NT2/D1 (cell line): ENCODE results near the gene TGFB2.

Experiments
- YY1 ChIP-seq: IDR thresholded peaks from 2 replicates; pipeline ENCODE4 v1.6.1; 2011; ENCODE audit not compliant: insufficient read length, insufficient read depth
- ZNF274 ChIP-seq: IDR thresholded peaks from 2 replicates; pipeline ENCODE4 v1.6.1; 2011; ENCODE audit warnings: mild to moderate bottlenecking, low read depth, low read length

- TF ChIP-seq ZNF274 (no peak), YY1 (no peak)
These were observed 46.7 kb upstream of the TGFB2 start for GRCh38 chr1:218298398-218298797.
